Measurements from ENCODE around the gene LRMDA. TPM values are rescaled to one million over a fixed set of nuclear protein-coding genes. Genes with fewer than 3 reads are reported as not detected.

LRMDA gene
- total RNA-seq, 1 donor from 2014 or later: 29.9 TPM

DNA sequence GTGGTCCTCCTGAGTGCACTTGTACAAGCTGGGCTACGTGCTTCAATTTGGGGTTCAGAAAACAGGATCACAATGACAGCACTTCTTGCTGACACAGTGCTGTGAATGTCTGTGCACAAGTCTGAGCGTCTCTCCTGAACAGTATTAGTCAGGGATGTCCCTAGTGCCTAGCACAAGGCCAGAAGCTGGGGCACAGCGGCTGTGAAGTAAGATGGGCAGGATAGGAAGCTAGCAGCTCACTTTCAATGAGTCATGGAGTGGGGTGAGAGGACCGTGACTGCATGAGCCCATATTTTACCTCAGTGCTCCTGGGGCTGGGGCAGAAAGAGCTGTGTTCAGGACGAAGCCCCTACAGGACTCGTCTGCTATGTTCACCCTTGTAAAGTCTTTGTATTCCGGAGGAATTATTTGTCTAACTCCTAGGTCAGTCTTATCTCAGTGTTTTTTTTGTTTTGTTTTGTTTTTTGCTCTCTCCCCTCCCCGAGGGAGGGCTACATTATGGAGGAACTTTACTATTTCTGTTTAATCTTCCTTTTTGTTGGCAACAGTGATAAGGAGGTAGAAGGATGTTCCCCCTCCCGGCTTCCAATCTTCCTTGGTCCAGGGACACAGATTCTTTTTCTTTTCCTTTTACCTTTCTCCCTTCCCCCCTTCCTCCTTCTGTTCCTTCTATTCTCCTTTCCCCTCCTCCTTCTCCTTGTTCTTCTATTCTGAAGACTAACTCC is 2.8 kb upstream of the LRMDA start:
- Histone ChIP-seq H3K4me3 (no peak overlapping the region), H3K9me3 (no peaks in the 10 kb centered on the region), H3K27me3 (ENCODE audit: low read depth) (no peaks in the 10 kb centered on the region), H3K36me3 (no peaks in the 10 kb centered on the region), H3K4me1 (peaks cover 58% of the 10 kb centered on the region), H3K27ac (peak overlapping the region; percentile 61)
- TF ChIP-seq, protein P1, sequence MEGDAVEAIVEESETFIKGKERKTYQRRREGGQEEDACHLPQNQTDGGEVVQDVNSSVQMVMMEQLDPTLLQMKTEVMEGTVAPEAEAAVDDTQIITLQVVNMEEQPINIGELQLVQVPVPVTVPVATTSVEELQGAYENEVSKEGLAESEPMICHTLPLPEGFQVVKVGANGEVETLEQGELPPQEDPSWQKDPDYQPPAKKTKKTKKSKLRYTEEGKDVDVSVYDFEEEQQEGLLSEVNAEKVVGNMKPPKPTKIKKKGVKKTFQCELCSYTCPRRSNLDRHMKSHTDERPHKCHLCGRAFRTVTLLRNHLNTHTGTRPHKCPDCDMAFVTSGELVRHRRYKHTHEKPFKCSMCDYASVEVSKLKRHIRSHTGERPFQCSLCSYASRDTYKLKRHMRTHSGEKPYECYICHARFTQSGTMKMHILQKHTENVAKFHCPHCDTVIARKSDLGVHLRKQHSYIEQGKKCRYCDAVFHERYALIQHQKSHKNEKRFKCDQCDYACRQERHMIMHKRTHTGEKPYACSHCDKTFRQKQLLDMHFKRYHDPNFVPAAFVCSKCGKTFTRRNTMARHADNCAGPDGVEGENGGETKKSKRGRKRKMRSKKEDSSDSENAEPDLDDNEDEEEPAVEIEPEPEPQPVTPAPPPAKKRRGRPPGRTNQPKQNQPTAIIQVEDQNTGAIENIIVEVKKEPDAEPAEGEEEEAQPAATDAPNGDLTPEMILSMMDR (IDR thresholded peaks at IDR 0.05): no peak
- no peak for ATAC-seq
- intact Hi-C loops (cut with DNase I): no loop called here
- DNase-seq: no peak

DNA sequence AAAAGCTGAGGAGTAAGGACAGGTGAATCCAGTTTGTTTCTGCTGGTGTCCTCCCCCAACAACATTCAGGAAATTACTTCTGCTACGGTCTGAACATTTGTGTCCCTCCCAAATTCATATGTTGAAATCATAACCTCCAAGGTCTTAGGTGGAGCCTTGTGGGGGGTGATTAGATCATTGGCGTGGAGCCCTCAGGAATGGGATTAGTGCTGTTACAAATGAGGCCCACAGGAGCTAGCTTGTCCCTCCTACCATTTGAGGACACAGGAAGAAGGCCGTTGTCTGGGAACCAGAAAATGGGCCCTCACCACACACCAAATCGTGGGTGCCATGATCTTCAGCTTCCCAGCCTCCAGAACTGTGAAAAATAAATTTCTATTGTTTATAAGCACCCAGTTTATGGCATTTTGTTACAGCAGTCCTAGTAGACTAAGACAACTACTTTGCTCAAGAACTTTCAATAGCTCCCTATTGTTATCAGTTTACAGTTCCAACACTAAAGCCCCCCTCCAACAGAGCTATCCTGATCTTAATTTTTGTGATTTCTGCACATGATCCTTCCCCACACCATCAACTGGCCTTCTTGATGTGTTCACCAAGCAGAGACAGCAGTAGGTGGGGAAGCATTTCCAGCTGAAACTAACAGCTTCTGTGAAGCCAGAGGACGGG is 2.1 kb upstream of the LRMDA start:
- DNase-seq (no peak), ATAC-seq (no peak)
- intact Hi-C loops (cut with DNase I): no loop called here
- H3K4me1 ChIP-seq: peaks cover 58% of the 10 kb centered on the region
- H3K27ac ChIP-seq: peak overlapping the region; percentile 91
- no peaks in the 10 kb centered on the region for H3K27me3 ChIP-seq (ENCODE audit: low read depth)
- H3K4me3 ChIP-seq: no peak overlapping the region
- no peaks in the 10 kb centered on the region for H3K36me3 ChIP-seq
- H3K9me3 ChIP-seq: no peaks in the 10 kb centered on the region
- TF ChIP-seq, protein P1 (IDR thresholded peaks at IDR 0.05): no peak

DNA sequence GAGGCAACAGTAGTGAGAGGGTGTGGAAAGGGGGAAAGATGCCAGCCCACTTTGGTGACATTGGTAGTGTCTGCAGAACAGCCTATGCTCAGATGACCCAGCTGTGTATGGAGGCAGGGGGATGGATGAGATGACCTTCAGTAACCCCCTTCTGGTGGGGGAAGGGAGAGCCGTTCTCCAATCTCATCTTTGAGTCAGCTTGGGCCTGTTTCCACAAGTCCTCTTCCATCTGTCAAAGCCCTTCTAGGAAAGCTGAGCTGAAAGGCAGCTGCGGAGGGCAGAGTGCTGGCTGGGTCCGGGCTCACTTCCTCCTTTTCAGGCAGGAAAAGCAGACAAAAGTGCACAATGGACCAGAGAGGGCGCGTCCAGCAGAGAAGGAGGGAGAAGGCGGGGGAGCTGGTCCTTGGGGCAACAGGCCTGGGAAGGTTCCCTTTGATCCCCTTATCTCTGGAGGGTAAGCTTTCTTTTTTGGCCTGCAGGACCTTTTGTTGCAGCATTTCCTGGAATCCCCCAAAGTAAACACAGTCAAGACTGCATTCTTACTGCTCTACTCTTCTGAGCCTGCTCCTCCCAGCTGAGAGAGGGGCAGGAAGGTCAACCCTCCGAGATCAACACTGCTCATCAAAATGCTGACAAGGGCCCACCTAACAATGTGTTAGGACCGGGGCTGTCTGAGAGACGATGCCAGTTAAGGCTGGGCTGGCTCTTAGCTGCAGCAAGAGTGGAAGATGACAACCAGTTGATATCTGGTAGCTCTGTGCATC is 1.2 kb upstream of the LRMDA start:
- H3K4me3 ChIP-seq: peak overlapping the region; percentile 78
- TF ChIP-seq, protein P1 (IDR thresholded peaks at IDR 0.05): no peak
- no peaks in the 10 kb centered on the region for H3K9me3 ChIP-seq
- no peaks in the 10 kb centered on the region for H3K27me3 ChIP-seq (ENCODE audit: low read depth)
- intact Hi-C loops (cut with DNase I): no loop called here
- H3K27ac ChIP-seq: peak overlapping the region; percentile 91
- peak; percentile 72 to 79 for ATAC-seq
- H3K36me3 ChIP-seq: no peaks in the 10 kb centered on the region
- peaks cover 58% of the 10 kb centered on the region for H3K4me1 ChIP-seq
- peak; percentile 82 for DNase-seq

DNA sequence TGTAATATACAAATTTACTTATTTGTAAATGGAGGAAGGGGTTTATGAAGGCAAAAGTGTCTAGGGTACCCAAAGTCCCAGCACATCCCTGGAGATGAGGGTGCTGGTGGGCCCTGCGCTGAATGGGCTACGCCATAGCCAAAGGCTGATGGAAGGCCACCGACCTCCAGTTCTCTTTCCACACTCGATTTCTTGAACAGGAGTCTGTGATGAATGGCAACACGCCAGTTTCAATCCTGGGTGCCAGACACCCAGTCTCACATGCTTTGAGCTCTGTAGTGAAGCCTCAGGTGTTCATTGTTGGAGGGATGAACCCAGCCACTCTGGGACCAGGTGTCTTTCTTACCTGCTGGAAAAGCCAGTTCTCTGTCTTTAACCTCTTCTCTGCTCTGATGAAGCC is 752 bp downstream of the LRMDA start:
- no peak for ATAC-seq
- peak overlapping the region; percentile 78 for H3K4me3 ChIP-seq
- TF ChIP-seq, protein P1 (IDR thresholded peaks at IDR 0.05): no peak
- H3K4me1 ChIP-seq: peaks cover 51% of the 10 kb centered on the region
- DNase-seq: no peak
- no peaks in the 10 kb centered on the region for H3K27me3 ChIP-seq (ENCODE audit: low read depth)
- H3K27ac ChIP-seq: peak overlapping the region; percentile 91
- intact Hi-C loops (cut with DNase I): no loop called here
- H3K9me3 ChIP-seq: no peaks in the 10 kb centered on the region
- no peaks in the 10 kb centered on the region for H3K36me3 ChIP-seq

DNA sequence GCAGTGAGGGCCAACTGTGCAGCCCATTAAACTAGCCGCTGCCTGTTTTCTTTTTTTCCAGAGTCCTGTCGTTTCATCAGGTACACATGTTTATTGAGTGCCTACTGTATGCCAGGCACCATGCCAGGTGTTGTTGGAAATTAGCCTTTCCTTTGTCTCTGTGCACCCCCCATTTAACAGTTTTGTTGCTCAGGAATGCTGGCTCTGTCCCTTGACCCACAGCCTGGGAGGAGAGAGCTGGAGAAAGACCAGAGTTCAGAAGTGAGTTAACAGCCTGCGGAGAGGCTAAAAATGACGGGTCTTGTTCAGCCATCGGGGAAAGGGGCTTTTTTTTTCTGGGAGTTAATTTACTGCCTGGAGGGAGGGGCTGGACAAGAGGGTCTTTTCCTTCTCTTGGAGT is 1.3 kb downstream of the LRMDA start:
- ATAC-seq (no peak), DNase-seq (no peak)
- intact Hi-C loops (cut with DNase I): no loop called here
- H3K9me3 ChIP-seq: no peaks in the 10 kb centered on the region
- H3K27me3 ChIP-seq (ENCODE audit: low read depth): no peaks in the 10 kb centered on the region
- TF ChIP-seq, protein P1 (IDR thresholded peaks at IDR 0.05): no peak
- peaks cover 45% of the 10 kb centered on the region for H3K4me1 ChIP-seq
- peak overlapping the region; percentile 78 for H3K4me3 ChIP-seq
- no peak overlapping the region for H3K27ac ChIP-seq
- H3K36me3 ChIP-seq: no peaks in the 10 kb centered on the region
